ENCODE results near the gene HOXC6.
A peak's percentile ranks its signal among the peaks of the same experiment; 100 is the strongest.

HOXC6 gene

DNA sequence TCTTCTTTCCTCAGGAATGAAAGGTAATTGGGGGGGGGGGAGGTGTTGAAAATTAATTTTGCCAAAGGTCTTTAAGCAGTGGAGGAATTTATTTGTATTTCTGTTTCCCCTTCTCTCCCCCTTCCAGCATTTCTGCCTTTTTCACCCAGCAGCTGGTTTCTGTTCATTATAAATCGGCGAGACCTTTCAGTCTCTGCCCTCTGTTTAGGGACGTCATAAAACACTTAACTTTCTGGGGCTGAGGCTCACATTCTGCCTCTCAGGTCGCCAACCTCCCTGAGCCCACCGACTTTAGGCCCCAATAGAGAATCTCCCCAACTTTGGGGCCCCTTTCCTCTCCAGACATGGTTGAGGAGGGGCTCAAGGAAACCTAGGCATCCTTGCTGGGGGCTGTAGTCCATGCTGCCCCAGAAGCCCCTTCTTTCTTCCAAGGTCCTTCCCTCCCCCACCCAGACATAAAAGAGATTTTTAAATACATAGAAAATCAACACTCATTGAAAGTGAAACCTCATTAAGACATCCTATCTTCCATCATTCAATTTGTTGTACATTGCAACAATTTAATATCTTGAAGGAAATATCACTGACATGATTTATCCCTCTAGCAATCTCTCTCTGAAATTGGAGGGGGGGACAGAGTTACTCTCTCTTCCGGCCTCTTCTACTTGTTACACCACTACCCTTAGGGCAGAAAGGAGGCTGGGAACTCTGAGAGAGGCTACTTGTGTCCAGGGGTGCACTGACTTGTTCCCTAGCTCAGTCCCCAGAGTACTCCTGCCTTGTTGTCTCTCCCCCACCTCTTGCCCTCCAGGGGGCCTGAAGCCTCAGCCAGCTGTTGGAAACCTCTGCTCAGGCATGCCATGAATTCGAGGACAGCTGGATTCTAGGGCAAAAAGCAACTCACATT lies 2.5 kb upstream of the HOXC6 start:
- DNase-seq: no peak

DNA sequence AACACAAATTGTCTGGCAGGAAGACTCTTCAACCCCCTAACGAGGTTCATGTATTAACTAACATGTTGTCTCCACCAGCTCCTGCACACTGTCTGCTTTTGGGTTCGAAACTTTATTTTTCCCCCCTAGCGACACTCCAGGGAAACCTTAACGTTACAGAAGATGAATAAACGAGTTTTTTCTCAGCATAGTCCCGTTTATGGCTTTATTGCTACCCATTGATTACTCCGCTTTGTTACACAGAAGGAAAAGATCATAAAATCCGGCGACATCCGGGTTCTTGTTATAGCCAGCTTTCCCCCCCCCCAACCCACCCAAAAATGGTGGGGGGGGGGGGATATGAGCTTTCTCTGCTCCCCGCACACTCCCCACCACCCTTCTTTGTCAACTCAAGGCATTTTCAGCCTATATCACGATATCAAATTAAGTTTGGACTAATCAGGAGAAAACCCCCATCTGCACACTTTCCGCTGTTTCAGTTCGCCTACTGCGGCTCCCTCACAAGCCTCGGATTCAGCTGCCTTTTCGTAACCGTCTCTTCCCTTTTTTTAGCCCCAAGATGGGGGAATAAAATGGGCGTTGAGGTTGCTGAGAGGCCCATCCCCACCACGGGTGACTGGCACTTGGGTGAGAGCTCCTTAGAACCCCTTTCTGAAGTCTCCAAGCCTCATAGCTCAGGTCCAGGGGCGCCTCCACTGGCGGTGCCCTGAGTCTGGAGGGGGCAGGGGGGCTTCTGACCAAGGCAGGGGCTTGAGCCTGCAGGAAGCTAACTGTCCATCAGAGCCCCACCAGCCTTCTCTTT lies 1.4 kb upstream of the HOXC6 start:
- DNase-seq: no peak

DNA sequence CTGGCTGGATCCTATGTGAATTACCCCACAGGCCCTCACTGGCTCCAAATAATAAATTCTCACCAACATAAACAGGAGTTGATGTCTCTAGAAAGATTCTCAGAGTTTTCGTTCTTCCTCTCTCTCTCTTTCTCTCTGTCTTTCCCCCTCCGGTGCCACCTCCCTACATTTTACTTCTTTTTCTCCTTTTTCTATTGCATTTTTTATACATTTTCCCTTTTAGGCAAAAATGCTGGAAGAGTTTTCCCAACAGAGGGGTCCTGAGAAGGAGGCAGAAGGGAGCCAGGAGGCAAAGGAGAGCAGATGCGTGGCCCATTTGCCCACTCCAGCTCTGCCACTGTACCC lies 826 bp upstream of the HOXC6 start:
- DNase-seq: no peak

DNA sequence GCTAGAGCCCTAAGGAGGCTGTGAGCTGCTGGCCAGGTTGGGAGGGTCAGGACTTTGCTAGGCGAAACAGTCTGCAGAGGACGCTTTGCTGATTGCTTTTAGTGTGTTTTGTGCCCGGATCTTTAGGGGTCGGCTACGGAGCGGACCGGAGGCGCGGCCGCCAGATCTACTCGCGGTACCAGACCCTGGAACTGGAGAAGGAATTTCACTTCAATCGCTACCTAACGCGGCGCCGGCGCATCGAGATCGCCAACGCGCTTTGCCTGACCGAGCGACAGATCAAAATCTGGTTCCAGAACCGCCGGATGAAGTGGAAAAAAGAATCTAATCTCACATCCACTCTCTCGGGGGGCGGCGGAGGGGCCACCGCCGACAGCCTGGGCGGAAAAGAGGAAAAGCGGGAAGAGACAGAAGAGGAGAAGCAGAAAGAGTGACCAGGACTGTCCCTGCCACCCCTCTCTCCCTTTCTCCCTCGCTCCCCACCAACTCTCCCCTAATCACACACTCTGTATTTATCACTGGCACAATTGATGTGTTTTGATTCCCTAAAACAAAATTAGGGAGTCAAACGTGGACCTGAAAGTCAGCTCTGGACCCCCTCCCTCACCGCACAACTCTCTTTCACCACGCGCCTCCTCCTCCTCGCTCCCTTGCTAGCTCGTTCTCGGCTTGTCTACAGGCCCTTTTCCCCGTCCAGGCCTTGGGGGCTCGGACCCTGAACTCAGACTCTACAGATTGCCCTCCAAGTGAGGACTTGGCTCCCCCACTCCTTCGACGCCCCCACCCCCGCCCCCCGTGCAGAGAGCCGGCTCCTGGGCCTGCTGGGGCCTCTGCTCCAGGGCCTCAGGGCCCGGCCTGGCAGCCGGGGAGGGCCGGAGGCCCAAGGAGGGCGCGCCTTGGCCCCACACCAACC lies 1.5 kb downstream of the HOXC6 start:
- DNase-seq: no peak

DNA sequence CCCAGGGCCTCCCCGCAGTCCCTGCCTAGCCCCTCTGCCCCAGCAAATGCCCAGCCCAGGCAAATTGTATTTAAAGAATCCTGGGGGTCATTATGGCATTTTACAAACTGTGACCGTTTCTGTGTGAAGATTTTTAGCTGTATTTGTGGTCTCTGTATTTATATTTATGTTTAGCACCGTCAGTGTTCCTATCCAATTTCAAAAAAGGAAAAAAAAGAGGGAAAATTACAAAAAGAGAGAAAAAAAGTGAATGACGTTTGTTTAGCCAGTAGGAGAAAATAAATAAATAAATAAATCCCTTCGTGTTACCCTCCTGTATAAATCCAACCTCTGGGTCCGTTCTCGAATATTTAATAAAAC lies 2.2 kb downstream of the HOXC6 start:
- DNase-seq: no peak

- no peak for DNase-seq
These were observed 2.7 kb downstream of the HOXC6 start for GRCh38 chr12:54030889-54031471.

- DNase-seq: no peak
These were observed 3.2 kb downstream of the HOXC6 start for GRCh38 chr12:54031480-54031879.

- DNase-seq: no peak
These were observed 3.9 kb downstream of the HOXC6 start for GRCh38 chr12:54032086-54032619.

GRCh38 chr12:54032627-54033100 lies 4.4 kb downstream of the HOXC6 start, which contains the start of gene HOXC5:
TSS of gene HOXC5 (plus strand) at chr12:54033050. CDS start at chr12:54033123, 73 bp downstream.
- DNase-seq: peak in 27 of 56 donors; percentile 1 to 68 (median 14)

- DNase-seq: no peak
These were observed 5.1 kb downstream of the HOXC6 start for GRCh38 chr12:54033106-54033979.

DNA sequence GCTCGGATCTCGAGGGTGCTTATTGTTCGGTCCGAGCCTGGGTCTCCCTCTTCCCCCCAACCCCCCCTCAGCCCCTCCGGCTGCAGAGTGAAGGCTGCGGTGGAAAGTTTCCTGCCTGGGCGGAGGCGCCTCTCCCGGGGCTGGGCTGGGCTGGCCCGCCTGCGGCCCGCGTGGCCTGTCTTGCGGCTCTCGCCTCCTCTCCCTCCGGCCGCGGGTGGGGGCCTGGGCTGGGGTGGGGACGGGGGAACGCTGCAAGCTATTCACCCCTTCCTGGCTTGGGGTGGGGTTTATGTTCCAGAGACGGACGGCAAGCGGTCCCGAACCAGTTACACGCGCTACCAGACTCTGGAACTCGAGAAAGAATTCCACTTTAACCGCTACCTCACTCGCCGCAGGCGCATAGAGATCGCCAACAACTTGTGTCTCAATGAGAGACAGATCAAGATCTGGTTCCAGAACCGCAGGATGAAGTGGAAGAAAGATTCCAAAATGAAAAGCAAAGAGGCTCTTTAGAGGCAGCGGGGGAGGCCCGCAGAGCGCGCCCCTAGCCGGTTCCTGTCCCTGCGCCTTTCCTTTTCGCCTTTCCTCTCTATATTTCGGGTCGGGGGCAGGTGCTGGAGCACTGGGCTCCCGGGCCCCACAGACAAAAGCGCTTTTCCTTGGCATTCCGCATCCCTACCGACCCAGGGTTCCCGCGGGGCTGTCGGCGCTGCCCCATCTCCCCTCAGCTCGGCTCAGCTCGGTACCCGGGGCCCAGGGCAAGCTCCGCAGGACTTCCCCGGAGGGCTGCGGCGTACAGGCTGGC lies 5.9 kb downstream of the HOXC6 start:
- DNase-seq: no peak

GRCh38 chr12:54034785-54035310 lies 6.6 kb downstream of the HOXC6 start:
- no peak for DNase-seq

- no peak for DNase-seq
These were observed 7.5 kb downstream of the HOXC6 start for GRCh38 chr12:54035568-54036264.

DNA sequence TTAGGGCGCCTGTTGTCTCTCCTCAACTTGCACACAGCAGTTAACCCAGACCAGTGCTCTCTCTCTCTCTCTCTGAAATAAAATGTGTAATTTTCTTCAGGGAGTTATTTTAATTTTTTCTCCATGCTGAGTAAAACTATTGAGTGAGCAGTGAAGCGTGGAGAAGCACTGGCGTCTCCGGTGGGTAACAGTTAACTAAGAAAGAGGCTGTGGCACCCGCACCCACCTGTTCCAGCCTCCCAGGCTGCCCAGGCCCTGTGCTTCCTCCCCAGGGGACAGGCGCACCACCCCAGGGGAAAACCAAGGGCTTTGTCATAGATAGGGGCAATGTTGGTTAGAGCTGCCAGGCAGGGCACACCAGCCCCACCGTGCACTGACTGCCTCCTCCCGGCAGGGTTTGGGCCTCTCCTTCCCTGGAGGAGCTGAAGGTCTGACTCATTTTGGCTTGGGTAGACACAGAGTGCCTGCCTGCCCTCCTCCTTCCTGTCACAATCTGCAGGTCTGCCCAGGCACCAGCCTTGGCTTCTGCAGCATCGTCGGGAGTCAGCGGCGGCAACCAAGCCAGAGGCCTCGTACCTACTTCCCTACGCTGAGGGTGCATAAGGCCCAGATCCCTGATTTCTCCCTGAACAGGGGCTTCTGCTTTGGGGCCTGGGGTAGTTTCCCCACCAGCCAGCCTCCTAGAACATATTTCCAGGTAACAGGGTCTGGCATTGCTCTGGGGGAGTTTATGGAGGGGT lies 8.6 kb downstream of the HOXC6 start:
- no peak for DNase-seq

- no peak for DNase-seq
These were observed 9.4 kb downstream of the HOXC6 start for GRCh38 chr12:54037360-54038283.
